Sigmoid colon (tissue), 4 donors: ENCODE data around the gene EVA1A.

Experiments used
- EP300 ChIP-seq, 4 donors: sonication (generic); formaldehyde crosslinking; IDR thresholded peaks; one replicate each; pipeline ENCODE4 v1.6.1; 2017; ENCODE audit warnings: antibody characterized with exemption in 4 of 4
- POLR2A ChIP-seq, 2 donors: fragments of 450-650 bp; IDR thresholded peaks; one replicate each; pipeline ENCODE4 v1.6.1; 2016; ENCODE audit warnings: antibody characterized with exemption in 2 of 2, mild to moderate bottlenecking in 2 of 2, moderate library complexity in 2 of 2
- POLR2AphosphoS5 ChIP-seq, 4 donors: sonication (generic); formaldehyde crosslinking; IDR thresholded peaks; one replicate each; pipeline ENCODE4 v1.6.1; 2017; ENCODE audit warnings: antibody characterized with exemption in 4 of 4
- TF ChIP-seq, protein P1 (sequence below), 4 experiments: fragments of 450-650 bp in 3 of 4; fragments of 200-600 bp in 1 of 4; IDR thresholded peaks; one replicate each; pipeline ENCODE4 v1.5.1; 2016 to 2019; ENCODE audit warnings: antibody characterized with exemption in 4 of 4, mild to moderate bottlenecking in 3 of 4, moderate library complexity in 2 of 4

DNA sequence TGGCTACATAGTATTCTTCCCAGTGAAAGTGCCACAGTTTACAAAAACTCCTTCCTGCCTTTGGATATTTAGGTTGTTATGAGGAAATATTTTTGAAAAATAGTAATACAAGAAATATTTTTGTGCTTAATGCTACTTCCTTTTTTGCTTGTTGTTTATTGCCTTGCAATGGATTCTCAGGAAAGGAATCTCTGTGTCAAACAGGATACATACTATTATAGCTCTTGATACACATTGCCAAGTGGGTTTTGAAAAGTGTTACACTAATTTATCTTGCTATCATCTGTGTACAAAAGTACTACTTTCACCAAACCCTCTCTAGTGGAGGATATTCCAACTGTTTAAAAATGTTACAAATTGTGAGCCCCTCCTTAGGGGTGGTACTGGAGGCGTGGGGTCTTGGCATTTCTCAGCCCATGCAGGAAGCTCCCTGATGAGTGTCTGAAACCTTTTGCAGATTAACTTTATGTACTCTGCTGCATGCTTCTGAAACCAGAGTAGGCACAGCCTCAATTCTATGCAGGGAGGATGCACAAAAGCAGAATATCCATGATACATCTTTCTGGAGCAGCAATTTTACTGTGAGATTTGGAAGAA, 54.5 kb downstream of the EVA1A start:
- TF ChIP-seq, protein P1, sequence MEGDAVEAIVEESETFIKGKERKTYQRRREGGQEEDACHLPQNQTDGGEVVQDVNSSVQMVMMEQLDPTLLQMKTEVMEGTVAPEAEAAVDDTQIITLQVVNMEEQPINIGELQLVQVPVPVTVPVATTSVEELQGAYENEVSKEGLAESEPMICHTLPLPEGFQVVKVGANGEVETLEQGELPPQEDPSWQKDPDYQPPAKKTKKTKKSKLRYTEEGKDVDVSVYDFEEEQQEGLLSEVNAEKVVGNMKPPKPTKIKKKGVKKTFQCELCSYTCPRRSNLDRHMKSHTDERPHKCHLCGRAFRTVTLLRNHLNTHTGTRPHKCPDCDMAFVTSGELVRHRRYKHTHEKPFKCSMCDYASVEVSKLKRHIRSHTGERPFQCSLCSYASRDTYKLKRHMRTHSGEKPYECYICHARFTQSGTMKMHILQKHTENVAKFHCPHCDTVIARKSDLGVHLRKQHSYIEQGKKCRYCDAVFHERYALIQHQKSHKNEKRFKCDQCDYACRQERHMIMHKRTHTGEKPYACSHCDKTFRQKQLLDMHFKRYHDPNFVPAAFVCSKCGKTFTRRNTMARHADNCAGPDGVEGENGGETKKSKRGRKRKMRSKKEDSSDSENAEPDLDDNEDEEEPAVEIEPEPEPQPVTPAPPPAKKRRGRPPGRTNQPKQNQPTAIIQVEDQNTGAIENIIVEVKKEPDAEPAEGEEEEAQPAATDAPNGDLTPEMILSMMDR (IDR thresholded peaks at IDR 0.05): no peak
- no peak for TF ChIP-seq EP300 (IDR thresholded peaks at IDR 0.05)
- no peak for TF ChIP-seq POLR2AphosphoS5 (IDR thresholded peaks at IDR 0.05)
- no peak for TF ChIP-seq POLR2A (IDR thresholded peaks at IDR 0.05)
